GM12873 (cell line): ENCODE data around the gene LACTB.

ENCODE experiments used
- TF ChIP-seq, protein P1 (sequence below): IDR thresholded peaks from 2 replicates; pipeline ENCODE4 v1.5.1; 2012; ENCODE audit warnings: low read depth, mild to moderate bottlenecking, moderate library complexity, low read length, control low read depth; ENCODE audit not compliant: insufficient read depth; ENCODE audit errors: missing control alignments

Gene LACTB

GRCh38 chr15:63135804-63136203 is 14.1 kb downstream of the LACTB start:
- TF ChIP-seq, protein P1, sequence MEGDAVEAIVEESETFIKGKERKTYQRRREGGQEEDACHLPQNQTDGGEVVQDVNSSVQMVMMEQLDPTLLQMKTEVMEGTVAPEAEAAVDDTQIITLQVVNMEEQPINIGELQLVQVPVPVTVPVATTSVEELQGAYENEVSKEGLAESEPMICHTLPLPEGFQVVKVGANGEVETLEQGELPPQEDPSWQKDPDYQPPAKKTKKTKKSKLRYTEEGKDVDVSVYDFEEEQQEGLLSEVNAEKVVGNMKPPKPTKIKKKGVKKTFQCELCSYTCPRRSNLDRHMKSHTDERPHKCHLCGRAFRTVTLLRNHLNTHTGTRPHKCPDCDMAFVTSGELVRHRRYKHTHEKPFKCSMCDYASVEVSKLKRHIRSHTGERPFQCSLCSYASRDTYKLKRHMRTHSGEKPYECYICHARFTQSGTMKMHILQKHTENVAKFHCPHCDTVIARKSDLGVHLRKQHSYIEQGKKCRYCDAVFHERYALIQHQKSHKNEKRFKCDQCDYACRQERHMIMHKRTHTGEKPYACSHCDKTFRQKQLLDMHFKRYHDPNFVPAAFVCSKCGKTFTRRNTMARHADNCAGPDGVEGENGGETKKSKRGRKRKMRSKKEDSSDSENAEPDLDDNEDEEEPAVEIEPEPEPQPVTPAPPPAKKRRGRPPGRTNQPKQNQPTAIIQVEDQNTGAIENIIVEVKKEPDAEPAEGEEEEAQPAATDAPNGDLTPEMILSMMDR = no peak

DNA sequence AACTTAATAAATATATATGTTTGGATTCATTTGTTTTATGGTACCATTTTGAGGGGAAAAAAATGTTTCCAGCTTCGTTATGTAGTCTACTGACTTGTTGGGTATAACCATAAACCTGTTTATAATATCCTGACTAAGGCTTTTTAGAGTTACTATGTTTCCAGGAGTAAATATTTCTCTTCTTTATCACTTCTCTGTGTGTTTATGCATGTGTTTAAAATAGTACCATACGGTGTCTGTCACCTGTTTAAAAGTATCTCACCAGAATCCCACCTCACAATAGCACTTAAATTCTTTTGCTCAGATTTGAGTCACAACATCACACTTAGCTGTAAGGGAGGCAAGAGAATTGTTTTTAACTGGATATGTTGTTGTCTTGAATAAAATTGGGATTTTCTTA is 15.1 kb downstream of the LACTB start:
- TF ChIP-seq, protein P1 = no peak

DNA sequence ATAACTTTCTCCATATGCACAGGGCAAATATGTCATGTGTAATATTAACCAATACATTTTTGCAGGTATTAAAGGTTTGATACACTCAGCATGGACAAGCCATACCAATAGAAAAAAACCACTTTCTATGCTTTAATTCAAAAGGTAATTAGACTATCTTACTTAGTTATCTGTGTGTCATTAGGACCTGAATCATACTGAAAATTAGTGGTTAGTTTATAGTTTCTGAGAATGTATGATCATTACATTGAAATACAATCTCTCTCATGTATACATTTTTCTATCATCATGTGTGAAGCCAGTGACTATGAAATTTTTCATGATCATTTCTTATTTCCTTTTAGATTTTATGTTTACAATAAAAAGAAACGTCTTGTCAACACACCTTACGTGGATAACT is 19.3 kb downstream of the LACTB start:
- TF ChIP-seq, protein P1 = no peak

DNA sequence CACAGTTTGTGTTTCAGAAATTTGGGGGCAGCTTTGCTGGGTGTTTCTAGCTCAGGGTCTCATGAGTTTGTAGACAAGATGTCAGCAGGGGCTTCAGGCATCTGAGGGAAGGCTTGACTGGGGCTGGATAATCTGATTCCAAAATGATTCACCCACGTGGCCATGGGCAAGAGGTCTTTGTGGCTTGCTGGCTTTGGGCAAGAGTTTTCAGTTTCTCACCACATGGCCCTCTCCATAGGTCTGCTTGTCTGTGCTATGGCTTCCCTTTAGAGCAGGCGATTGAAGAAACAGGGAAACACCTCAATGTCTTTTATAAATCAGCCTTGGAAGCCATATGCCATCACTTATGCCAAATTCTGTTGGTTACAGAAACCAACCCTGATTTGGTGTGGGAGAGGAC is 23.8 kb downstream of the LACTB start:
- TF ChIP-seq, protein P1 = no peak

GRCh38 chr15:63146684-63147083 is 25.0 kb downstream of the LACTB start:
- TF ChIP-seq, protein P1 = peak; percentile 10

- TF ChIP-seq, protein P1 = no peak
Observed at GRCh38 chr15:63151665-63152064, 30.0 kb downstream of the LACTB start.

DNA sequence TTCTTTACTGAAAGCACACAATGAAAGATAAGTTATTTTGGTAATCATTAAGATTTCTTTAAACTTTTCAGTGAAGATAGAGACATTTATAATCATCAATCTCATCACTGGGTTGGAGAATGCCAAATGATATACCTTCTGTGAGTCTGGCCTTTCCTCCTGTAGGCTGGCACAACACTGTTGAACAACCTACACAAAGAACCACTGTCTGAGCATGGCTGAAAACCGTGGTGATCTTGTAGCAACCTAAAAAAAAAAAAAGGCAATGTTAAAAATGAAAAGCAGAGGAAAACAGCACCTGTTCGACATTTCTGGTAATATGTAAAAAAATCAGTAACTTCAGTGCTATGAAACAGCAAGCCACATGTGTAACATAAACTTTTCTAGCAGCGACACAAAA is 33.8 kb downstream of the LACTB start:
- TF ChIP-seq, protein P1 = no peak

DNA sequence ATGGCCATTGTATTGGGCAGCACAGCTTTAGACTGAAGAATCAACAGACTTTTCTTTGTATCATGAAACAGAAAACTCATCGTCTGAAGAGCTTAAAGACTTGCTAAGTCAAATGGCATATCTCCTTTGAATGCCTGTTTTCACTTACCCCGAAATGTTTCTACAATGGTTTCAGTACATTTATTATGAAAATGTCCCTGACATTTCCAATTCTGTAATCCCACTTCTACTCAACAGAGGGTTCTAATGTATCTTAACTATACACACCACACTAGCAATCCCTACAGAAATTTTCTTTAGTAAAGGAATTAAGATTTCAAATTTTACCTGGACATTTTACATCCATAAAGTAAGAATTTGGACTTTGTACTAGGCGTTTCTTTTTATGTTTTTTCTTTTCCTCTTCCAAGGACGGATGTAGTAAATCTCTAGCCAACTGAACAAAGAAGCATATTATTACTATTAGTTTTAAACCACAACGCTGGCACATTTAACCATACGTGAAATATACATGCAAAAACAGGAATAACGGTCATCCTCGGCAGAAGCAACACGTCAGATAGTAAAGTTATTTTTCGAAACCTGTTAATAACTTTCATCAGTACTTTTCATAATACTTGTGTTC is 34.5 kb downstream of the LACTB start:
- TF ChIP-seq, protein P1 = no peak
